ENCODE results near the gene MFSD6L. TPM values are rescaled to one million over a fixed set of nuclear protein-coding genes. Genes with fewer than 3 reads are reported as not detected.

The MFSD6L gene
- total RNA-seq, 1 donor from 2014 or later, result 0.20 TPM

Other genes with a start within 250 kb of the MFSD6L start
- 93.5 TPM for gene MYH10, start 168.6 kb downstream of the MFSD6L start, total RNA-seq
- not detected for gene CCDC42, start 54.5 kb downstream of the MFSD6L start, total RNA-seq
- gene SPDYE4, start 40.8 kb downstream of the MFSD6L start, total RNA-seq, result not detected
- 1.1 TPM for gene PIK3R6, start 68.3 kb upstream of the MFSD6L start, total RNA-seq
- 2.1 TPM for gene PIK3R5, start 166.3 kb upstream of the MFSD6L start, total RNA-seq
- gene NTN1, start 222.1 kb upstream of the MFSD6L start, total RNA-seq, result 15.9 TPM

Data from skin of body (tissue), 1 donor.